LNCaP clone FGC (cell line): ENCODE measurements around the gene GABRB3.

Source experiments
- DNase-seq: peaks from one replicate; pipeline ENCODE4 v3.0.0-alpha.2; 2011; ENCODE audit warnings: low read depth
- H3K4me3 ChIP-seq: 2 replicates; pipeline ENCODE4 v1.5.1; 2011; ENCODE audit warnings: mild to moderate bottlenecking, low read depth, low read length, control low read depth
- CTCF ChIP-seq: IDR thresholded peaks from 2 replicates; pipeline ENCODE4 v1.5.1; 2012; ENCODE audit warnings: mild to moderate bottlenecking; ENCODE audit not compliant: control insufficient read depth, insufficient read depth; ENCODE audit errors: extremely low read depth

Gene GABRB3

DNA sequence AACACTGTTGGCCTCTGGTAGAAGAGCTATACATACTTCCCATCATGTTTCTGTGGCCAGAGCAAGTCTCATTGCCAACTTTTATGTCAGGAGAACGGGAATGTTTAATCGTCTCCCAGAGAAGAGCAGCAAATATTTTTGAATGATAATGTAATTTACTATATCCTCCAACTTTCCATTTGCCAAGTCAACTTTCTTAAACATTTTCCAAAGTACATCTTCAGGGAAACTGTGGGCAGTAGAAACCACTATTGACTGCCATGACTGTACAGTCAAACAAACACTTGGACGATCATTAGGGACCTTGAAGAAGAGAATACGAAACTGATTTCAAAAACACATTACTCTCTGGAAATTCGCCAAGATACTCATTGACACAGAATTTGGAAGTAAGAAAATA is 201.5 kb downstream of the GABRB3 start:
- H3K4me3 ChIP-seq = no peak overlapping the region
- no peak for TF ChIP-seq CTCF
- DNase-seq = no peak

DNA sequence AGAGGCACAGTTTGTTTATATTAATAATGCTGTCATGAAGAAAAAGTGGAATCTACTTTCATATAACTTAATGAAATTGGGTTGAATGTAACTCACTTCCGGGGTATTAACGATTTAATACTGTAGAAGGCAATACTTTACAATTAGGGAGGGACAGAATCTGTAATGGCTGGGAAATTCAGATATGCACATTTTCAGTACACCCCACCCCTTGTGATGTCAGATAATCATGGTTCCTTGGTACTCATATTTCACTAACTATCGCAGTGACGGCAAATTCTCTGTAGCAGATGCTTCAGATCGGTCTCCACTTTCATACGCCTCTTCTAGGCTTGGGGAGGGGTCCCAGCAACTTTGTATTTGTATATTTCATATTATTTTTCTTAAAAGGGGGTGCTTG is 207.3 kb downstream of the GABRB3 start:
- TF ChIP-seq CTCF = no peak
- H3K4me3 ChIP-seq = no peak overlapping the region
- no peak for DNase-seq

- no peak for DNase-seq
- TF ChIP-seq CTCF = no peak
Measured at GRCh38 chr15:26564361-26564760, 208.5 kb downstream of the GABRB3 start.

DNA sequence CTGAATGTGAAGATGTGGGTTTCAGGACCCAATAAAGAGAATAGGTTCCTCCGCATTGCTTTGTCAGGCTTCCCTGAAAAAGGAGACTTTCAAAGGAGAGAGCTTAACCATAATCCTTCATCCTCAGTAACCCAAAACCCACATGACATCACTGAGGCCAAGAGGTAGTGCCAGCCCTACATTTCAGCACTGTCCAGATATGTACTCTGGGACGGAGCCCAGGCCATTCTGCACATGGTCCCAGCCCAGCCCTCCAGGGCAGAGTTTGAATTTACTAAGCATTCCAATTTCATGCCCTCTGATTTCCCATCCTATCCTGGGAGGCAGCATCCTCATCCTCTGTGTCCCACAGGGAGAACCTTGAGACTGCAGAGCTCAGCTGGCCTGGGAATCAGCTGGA is 210.5 kb downstream of the GABRB3 start:
- TF ChIP-seq CTCF = no peak
- no peak overlapping the region for H3K4me3 ChIP-seq
- no peak for DNase-seq

More at GRCh38 chr15:26564361-26564760, 208.5 kb downstream of the GABRB3 start:
- H3K4me3 ChIP-seq = no peak overlapping the region

GRCh38 chr15:26561896-26562295 is 211.0 kb downstream of the GABRB3 start:
- no peak overlapping the region for H3K4me3 ChIP-seq
- DNase-seq = no peak
- no peak for TF ChIP-seq CTCF

- no peak for DNase-seq
- no peak for TF ChIP-seq CTCF
- no peak overlapping the region for H3K4me3 ChIP-seq
Measured at GRCh38 chr15:26561130-26561529, 211.7 kb downstream of the GABRB3 start.

GRCh38 chr15:26555898-26556297 is 217.0 kb downstream of the GABRB3 start:
- TF ChIP-seq CTCF = no peak
- no peak overlapping the region for H3K4me3 ChIP-seq
- no peak for DNase-seq
